Measurements from ENCODE around the gene OPCML.

GRCh38 chr11:133127741-133128140, 404.6 kb downstream of the OPCML start:
- TF ChIP-seq, protein P1, sequence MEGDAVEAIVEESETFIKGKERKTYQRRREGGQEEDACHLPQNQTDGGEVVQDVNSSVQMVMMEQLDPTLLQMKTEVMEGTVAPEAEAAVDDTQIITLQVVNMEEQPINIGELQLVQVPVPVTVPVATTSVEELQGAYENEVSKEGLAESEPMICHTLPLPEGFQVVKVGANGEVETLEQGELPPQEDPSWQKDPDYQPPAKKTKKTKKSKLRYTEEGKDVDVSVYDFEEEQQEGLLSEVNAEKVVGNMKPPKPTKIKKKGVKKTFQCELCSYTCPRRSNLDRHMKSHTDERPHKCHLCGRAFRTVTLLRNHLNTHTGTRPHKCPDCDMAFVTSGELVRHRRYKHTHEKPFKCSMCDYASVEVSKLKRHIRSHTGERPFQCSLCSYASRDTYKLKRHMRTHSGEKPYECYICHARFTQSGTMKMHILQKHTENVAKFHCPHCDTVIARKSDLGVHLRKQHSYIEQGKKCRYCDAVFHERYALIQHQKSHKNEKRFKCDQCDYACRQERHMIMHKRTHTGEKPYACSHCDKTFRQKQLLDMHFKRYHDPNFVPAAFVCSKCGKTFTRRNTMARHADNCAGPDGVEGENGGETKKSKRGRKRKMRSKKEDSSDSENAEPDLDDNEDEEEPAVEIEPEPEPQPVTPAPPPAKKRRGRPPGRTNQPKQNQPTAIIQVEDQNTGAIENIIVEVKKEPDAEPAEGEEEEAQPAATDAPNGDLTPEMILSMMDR (IDR thresholded peaks at IDR 0.05; ENCODE audit: insufficient read depth, low read length, poor library complexity, severe bottlenecking): no peak
- no peak for TF ChIP-seq EZH2phosphoT487 (conservative IDR thresholded peaks at IDR 0.05; ENCODE audit: low read length)
